ENCODE results near the gene DDR2. TPM values are rescaled to one million over a fixed set of nuclear protein-coding genes. Genes with fewer than 3 reads are reported as not detected.
"Not testable (repeated sequence)": the region's sequence is repeated elsewhere in the genome, so short reads cannot be mapped to it uniquely, and the experiment has no call there.

Gene DDR2
- total RNA-seq, 1 donor from 2014 or later: 3.9 TPM

GRCh38 chr1:162736184-162736583 is 103.9 kb downstream of the DDR2 start:
- H3K4me3 Mint-ChIP-seq: no peak overlapping the region
- TF ChIP-seq CTCF (conservative IDR thresholded peaks at IDR 0.05): no peak
- no peak overlapping the region for H3K27ac Mint-ChIP-seq (ENCODE audit: unreplicated experiment)
- no peaks in the 10 kb centered on the region for H3K27me3 Mint-ChIP-seq (ENCODE audit: low read depth)
- no peaks in the 10 kb centered on the region for H3K36me3 Mint-ChIP-seq (ENCODE audit: low read depth)
- peaks cover 4% of the 10 kb centered on the region for H3K4me1 Mint-ChIP-seq
- H3K9me3 Mint-ChIP-seq: no peaks in the 10 kb centered on the region
- no peak for DNase-seq (ENCODE audit: low read depth, low spot score)

- Mint-ChIP-seq H3K4me3 (no peak overlapping the region), H3K36me3 (ENCODE audit: low read depth) (no peaks in the 10 kb centered on the region), H3K4me1 (peaks cover 4% of the 10 kb centered on the region), H3K27ac (ENCODE audit: unreplicated experiment) (no peak overlapping the region), H3K9me3 (no peaks in the 10 kb centered on the region), H3K27me3 (ENCODE audit: low read depth) (no peaks in the 10 kb centered on the region)
- TF ChIP-seq CTCF (conservative IDR thresholded peaks at IDR 0.05): no peak
- DNase-seq (ENCODE audit: low read depth, low spot score): no peak
Observed at GRCh38 chr1:162736633-162737067, 104.4 kb downstream of the DDR2 start.

DNA sequence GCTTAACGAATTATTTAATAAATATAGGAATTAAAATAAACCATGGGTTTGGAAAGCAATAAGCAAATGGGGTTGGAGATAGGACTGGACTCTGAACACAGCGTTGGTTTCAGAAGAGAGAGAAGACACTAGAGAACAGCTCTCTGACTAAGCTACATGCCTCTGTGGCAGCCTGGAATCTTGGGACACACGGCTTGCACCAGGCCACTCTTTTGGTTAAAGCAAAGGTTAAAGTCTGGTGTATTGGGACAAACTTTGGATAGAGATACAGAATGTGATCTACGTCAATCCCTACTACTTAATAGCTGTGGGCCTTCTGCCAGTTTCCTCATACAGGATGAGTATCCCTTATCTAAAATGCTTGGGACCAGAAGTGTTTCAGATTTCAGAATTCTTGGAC is 108.5 kb downstream of the DDR2 start:
- no peak for TF ChIP-seq CTCF (conservative IDR thresholded peaks at IDR 0.05)
- H3K36me3 Mint-ChIP-seq (ENCODE audit: low read depth): no peaks in the 10 kb centered on the region
- H3K27ac Mint-ChIP-seq (ENCODE audit: unreplicated experiment): no peak overlapping the region
- no peak for DNase-seq (ENCODE audit: low read depth, low spot score)
- no peak overlapping the region for H3K4me3 Mint-ChIP-seq
- H3K4me1 Mint-ChIP-seq: no peaks in the 10 kb centered on the region
- H3K27me3 Mint-ChIP-seq (ENCODE audit: low read depth): no peaks in the 10 kb centered on the region
- H3K9me3 Mint-ChIP-seq: no peaks in the 10 kb centered on the region

DNA sequence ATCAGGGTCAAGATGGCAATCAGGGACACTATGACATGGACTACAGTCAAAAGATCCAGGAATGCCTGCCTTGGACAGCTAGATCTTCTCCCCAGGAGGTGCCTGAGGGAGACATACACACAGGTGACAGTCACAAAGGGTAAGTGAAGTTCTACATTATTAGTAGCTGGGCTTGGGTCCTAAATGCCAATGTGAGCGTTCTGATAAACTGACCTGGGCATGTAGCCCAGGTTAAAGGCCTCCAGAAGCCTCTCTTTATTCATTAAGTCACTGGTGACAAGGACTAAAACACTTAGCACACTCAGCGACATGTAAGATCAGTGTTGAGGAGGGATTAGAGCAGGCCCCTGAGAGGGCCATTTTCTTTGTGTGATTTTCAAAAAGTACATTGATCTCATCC is 109.3 kb downstream of the DDR2 start:
- TF ChIP-seq CTCF (conservative IDR thresholded peaks at IDR 0.05): no peak

DNA sequence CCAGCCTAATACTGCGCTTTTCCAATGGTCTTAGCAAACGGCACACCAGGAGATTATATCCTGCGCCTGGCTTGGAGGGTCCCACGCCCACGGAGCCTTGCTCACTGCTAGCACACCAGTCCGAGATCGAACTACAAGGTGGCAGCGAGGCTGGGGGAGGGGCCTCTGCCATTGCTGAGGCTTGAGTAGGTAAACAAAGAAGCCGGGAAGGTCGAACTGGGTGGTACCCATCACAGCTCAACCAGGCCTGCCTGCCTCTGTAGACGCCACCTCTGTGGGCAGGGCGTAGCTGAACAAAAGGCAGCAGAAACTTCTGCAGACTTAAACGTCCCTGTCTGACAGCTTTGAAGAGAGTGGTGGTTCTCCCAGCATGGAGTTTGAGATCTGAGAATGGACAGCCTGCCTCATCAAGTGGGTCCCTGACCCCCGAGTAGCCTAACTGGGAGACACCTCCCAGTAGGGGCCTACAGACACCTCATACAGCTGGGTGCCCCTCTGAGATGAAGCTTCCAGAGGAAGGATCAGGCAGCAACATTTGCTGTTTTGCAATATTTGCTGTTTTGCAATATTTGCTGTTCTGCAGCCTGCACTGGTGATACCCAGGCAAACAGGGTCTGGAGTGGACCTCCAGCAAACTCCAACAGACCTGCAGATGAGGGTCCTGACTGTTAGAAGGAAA is 114.1 kb downstream of the DDR2 start:
- H3K27me3 Mint-ChIP-seq (ENCODE audit: low read depth); DNase-seq (ENCODE audit: low read depth, low spot score); H3K9me3 Mint-ChIP-seq; H3K4me1 Mint-ChIP-seq; H3K4me3 Mint-ChIP-seq; H3K36me3 Mint-ChIP-seq (ENCODE audit: low read depth); H3K27ac Mint-ChIP-seq (ENCODE audit: unreplicated experiment): not testable (repeated sequence)

More for the DNA sequence above, 109.3 kb downstream of the DDR2 start:
- no peak for DNase-seq (ENCODE audit: low read depth, low spot score)
- no peaks in the 10 kb centered on the region for H3K27me3 Mint-ChIP-seq (ENCODE audit: low read depth)
- no peaks in the 10 kb centered on the region for H3K4me1 Mint-ChIP-seq
- H3K36me3 Mint-ChIP-seq (ENCODE audit: low read depth): no peaks in the 10 kb centered on the region
- no peak overlapping the region for H3K4me3 Mint-ChIP-seq
- H3K9me3 Mint-ChIP-seq: no peaks in the 10 kb centered on the region
- H3K27ac Mint-ChIP-seq (ENCODE audit: unreplicated experiment): no peak overlapping the region

GRCh38 chr1:162753001-162753658 is 120.9 kb downstream of the DDR2 start:
- Mint-ChIP-seq H3K4me1 (no peaks in the 10 kb centered on the region), H3K9me3 (peaks cover 8% of the 10 kb centered on the region), H3K27me3 (ENCODE audit: low read depth) (no peaks in the 10 kb centered on the region), H3K36me3 (ENCODE audit: low read depth) (no peaks in the 10 kb centered on the region), H3K4me3 (no peak overlapping the region), H3K27ac (ENCODE audit: unreplicated experiment) (no peak overlapping the region)
- DNase-seq (ENCODE audit: low read depth, low spot score): no peak
- no peak for TF ChIP-seq CTCF (conservative IDR thresholded peaks at IDR 0.05)

Measured in neural crest cell (in vitro differentiated cells).